SK-N-SH (cell line): ENCODE results near the gene CADM2. TPM values are rescaled to one million over a fixed set of nuclear protein-coding genes. Genes with fewer than 3 reads are reported as not detected.

Experiments used
- CTCF ChIA-PET: fragments of 300-600, 350-600 bp; formaldehyde crosslinking; extraction: SDS; loops from one replicate; lab custom pipeline; 2021; lab: Yijun Ruan, JAX
- POLR2A ChIA-PET: fragments of 350-600 bp; sonication (Branson Sonifier 250); formaldehyde crosslinking; extraction: SDS; loops from one replicate; lab custom pipeline; 2020; ENCODE audit warnings: antibody characterized with exemption, inconsistent platforms; lab: Yijun Ruan, JAX
- DNase-seq: peaks from one replicate; pipeline ENCODE4 v3.0.0; 2012
- H2AFZ ChIP-seq: fragments of 200-600 bp; sonication (generic); 2 replicates; pipeline ENCODE4 v1.8.1; 2016; ENCODE audit warnings: antibody characterized with exemption, mild to moderate bottlenecking, low read depth
- H3F3A ChIP-seq: fragments of 200-600 bp; sonication (generic); replicated peaks from 2 replicates; pipeline ENCODE3; 2016; ENCODE audit warnings: antibody characterized with exemption, mild to moderate bottlenecking; ENCODE audit not compliant: insufficient read depth
- H3K27ac ChIP-seq, 2 experiments: fragments of 200-500 bp in 1 of 2; fragments of 200-600 bp in 1 of 2; sonication (Bioruptor generic) in 1 of 2; sonication (generic), shearing (Covaris generic) in 1 of 2; 2 replicates each; pipeline versions ENCODE4 v1.5.1 to v1.6.1; 2014 to 2016; ENCODE audit warnings: low read depth in 2 of 2, inconsistent platforms in 1 of 2, low read length in 1 of 2, mild to moderate bottlenecking in 1 of 2, mixed read lengths in 1 of 2
- H3K27me3 ChIP-seq: fragments of 200-600 bp; sonication (generic), shearing (Covaris generic); 2 replicates; pipeline ENCODE4 v1.6.1; 2016; ENCODE audit warnings: mixed run types; ENCODE audit not compliant: insufficient read depth
- H3K36me3 ChIP-seq, 2 experiments: fragments of 200-500 bp in 1 of 2; fragments of 200-600 bp in 1 of 2; sonication (Bioruptor generic) in 1 of 2; sonication (generic) in 1 of 2; replicated peaks in 1 of 2; 2 replicates each; pipeline versions ENCODE3 to v1.5.1; 2014 to 2016; ENCODE audit warnings: low read length in 1 of 2, mild to moderate bottlenecking in 1 of 2; ENCODE audit not compliant: insufficient read depth in 2 of 2, control insufficient read depth in 1 of 2
- H3K4me1 ChIP-seq, 2 experiments: fragments of 200-500 bp in 1 of 2; fragments of 200-600 bp in 1 of 2; sonication (Bioruptor generic) in 1 of 2; sonication (generic), shearing (Covaris generic) in 1 of 2; 2 replicates each; pipeline versions ENCODE4 v1.5.1 to v1.6.1; 2014 to 2016; ENCODE audit warnings: low read depth in 1 of 2, low read length in 1 of 2, mixed run types in 1 of 2; ENCODE audit not compliant: insufficient read depth in 2 of 2, control insufficient read depth in 1 of 2
- H3K4me2 ChIP-seq: fragments of 200-600 bp; sonication (generic), shearing (Covaris generic); 2 replicates; pipeline ENCODE4 v1.6.1; 2017; ENCODE audit warnings: mixed run types
- H3K4me3 ChIP-seq, 2 experiments: fragments of 200-500 bp in 1 of 2; fragments of 200-600 bp in 1 of 2; sonication (Bioruptor generic) in 1 of 2; sonication (generic), shearing (Covaris generic) in 1 of 2; 2 replicates each; pipeline versions ENCODE4 v1.5.1 to v1.8.1; 2014 to 2016; ENCODE audit warnings: low read depth in 2 of 2, inconsistent platforms in 1 of 2, low read length in 1 of 2, mild to moderate bottlenecking in 1 of 2, mixed read lengths in 1 of 2, moderate library complexity in 1 of 2
- H3K79me2 ChIP-seq: fragments of 200-600 bp; sonication (generic); 2 replicates; pipeline ENCODE4 v1.8.1; 2017; ENCODE audit warnings: mild to moderate bottlenecking; ENCODE audit not compliant: insufficient read depth
- H3K9ac ChIP-seq: fragments of 200-600 bp; sonication (generic); 2 replicates; pipeline ENCODE4 v1.6.1; 2017; ENCODE audit warnings: mixed run types
- H3K9me2 ChIP-seq: fragments of 200-600 bp; sonication (generic); 2 replicates; pipeline ENCODE4 v1.6.1; 2017; ENCODE audit warnings: mixed run types
- H3K9me3 ChIP-seq: fragments of 200-600 bp; sonication (generic); 2 replicates; pipeline ENCODE4 v1.6.1; 2017; ENCODE audit warnings: mixed run types, mild to moderate bottlenecking, moderate library complexity
- H4K20me1 ChIP-seq: fragments of 200-600 bp; sonication (generic); 2 replicates; pipeline ENCODE4 v1.6.1; 2017; ENCODE audit warnings: mild to moderate bottlenecking, mixed run types; ENCODE audit not compliant: insufficient read depth
- CHD2 ChIP-seq: fragments of 150-350 bp; IDR thresholded peaks from 2 replicates; pipeline ENCODE4 v1.6.1; 2018; ENCODE audit warnings: low read length; ENCODE audit not compliant: partially characterized antibody
- CTCF ChIP-seq: fragments of 200-600 bp; sonication (generic); IDR thresholded peaks from 2 replicates; pipeline ENCODE4 v1.6.1; 2017; ENCODE audit warnings: antibody characterized with exemption, mild to moderate bottlenecking, moderate library complexity
- FOXJ3 ChIP-seq: sonication (generic); formaldehyde crosslinking; IDR thresholded peaks from 2 replicates; pipeline ENCODE4 v1.5.1; 2020; ENCODE audit warnings: mild to moderate bottlenecking, missing genetic modification reagents
- GABPA ChIP-seq: IDR thresholded peaks from 2 replicates; pipeline ENCODE4 v1.4.0; 2012; ENCODE audit warnings: low read depth, mild to moderate bottlenecking
- JUND ChIP-seq: IDR thresholded peaks from 2 replicates; pipeline ENCODE4 v1.4.0; 2012
- MAX ChIP-seq: IDR thresholded peaks from 2 replicates; pipeline ENCODE4 v1.4.0; 2012; ENCODE audit warnings: low read depth
- NFIC ChIP-seq: IDR thresholded peaks from 2 replicates; pipeline ENCODE4 v1.4.0; 2012; ENCODE audit warnings: borderline replicate concordance
- POLR2AphosphoS5 ChIP-seq: IDR thresholded peaks from 2 replicates; pipeline ENCODE4 v1.6.1; 2012; ENCODE audit warnings: low read depth, low read length
- TAF1 ChIP-seq: IDR thresholded peaks from 2 replicates; pipeline ENCODE4 v1.6.1; 2012; ENCODE audit warnings: low read depth, mild to moderate bottlenecking, low read length, moderate library complexity, borderline replicate concordance
- TEAD4 ChIP-seq: IDR thresholded peaks from 2 replicates; pipeline ENCODE4 v1.4.0; 2012; ENCODE audit warnings: mild to moderate bottlenecking, borderline replicate concordance; ENCODE audit not compliant: insufficient read depth
- WGBS: methylation state at CpG from one replicate; pipeline ENCODE4 v1.1.6; 2017; ENCODE audit warnings: low lambda C conversion rate; 5-methylcytosine and 5-hydroxymethylcytosine counted together
- polyA plus RNA-seq, 3 experiments: library from polyadenylated mRNA; depleted of rRNA; stranded (reverse); fragments of >200 nt; gene quantifications; 2 replicates each; pipeline ENCODE4 v1.2.3, GENCODE V29; 2012
- TF ChIP-seq, protein P1 (sequence below): IDR thresholded peaks from 2 replicates; pipeline ENCODE4 v1.4.0; 2012; ENCODE audit warnings: low read depth, borderline replicate concordance
- TF ChIP-seq, protein P2 (sequence below): fragments of 150-350 bp; IDR thresholded peaks from 2 replicates; pipeline ENCODE4 v1.6.1; 2016; ENCODE audit warnings: mild to moderate bottlenecking, low read depth, low read length
- TF ChIP-seq, protein P3 (sequence below): IDR thresholded peaks from 2 replicates; pipeline ENCODE4 v1.6.1; 2012; ENCODE audit warnings: mild to moderate bottlenecking, low read depth, low read length, moderate library complexity

CADM2 gene
- polyA plus RNA-seq, 1 of the 3 experiments (the other 2 are of a cell fraction): 0.46 TPM

- H3K4me1 ChIP-seq: no peaks in the 10 kb centered on the region
- CTCF ChIA-PET: no interaction called here
Measured at GRCh38 chr3:85142626-85143025, 183.8 kb downstream of the CADM2 start.

More at GRCh38 chr3:85142626-85143025, 183.8 kb downstream of the CADM2 start:
- Histone ChIP-seq H3K9me2 (no peaks in the 10 kb centered on the region), H3K27me3 (no peaks in the 10 kb centered on the region), H3K9ac (no peak overlapping the region), H3K27ac (no peak overlapping the region), H2AFZ (no peak overlapping the region), H3K36me3 (no peaks in the 10 kb centered on the region), H3K79me2 (no peaks in the 10 kb centered on the region), H3K4me3 (no peak overlapping the region), H3F3A (no peaks in the 10 kb centered on the region), H3K4me2 (no peak overlapping the region), H3K9me3 (no peaks in the 10 kb centered on the region), H4K20me1 (no peaks in the 10 kb centered on the region)
- POLR2A ChIA-PET: no interaction called here
- no peak for DNase-seq
- TF ChIP-seq FOXJ3 (no peak), NFIC (no peak), CTCF (no peak), MAX (no peak), TEAD4 (no peak), TAF1 (no peak), GABPA (no peak), CHD2 (no peak), POLR2AphosphoS5 (no peak), JUND (no peak)
- TF ChIP-seq, protein P1, sequence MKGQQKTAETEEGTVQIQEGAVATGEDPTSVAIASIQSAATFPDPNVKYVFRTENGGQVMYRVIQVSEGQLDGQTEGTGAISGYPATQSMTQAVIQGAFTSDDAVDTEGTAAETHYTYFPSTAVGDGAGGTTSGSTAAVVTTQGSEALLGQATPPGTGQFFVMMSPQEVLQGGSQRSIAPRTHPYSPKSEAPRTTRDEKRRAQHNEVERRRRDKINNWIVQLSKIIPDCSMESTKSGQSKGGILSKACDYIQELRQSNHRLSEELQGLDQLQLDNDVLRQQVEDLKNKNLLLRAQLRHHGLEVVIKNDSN: no peak
- TF ChIP-seq, protein P2, sequence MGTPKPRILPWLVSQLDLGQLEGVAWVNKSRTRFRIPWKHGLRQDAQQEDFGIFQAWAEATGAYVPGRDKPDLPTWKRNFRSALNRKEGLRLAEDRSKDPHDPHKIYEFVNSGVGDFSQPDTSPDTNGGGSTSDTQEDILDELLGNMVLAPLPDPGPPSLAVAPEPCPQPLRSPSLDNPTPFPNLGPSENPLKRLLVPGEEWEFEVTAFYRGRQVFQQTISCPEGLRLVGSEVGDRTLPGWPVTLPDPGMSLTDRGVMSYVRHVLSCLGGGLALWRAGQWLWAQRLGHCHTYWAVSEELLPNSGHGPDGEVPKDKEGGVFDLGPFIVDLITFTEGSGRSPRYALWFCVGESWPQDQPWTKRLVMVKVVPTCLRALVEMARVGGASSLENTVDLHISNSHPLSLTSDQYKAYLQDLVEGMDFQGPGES: no peak
- TF ChIP-seq, protein P3, sequence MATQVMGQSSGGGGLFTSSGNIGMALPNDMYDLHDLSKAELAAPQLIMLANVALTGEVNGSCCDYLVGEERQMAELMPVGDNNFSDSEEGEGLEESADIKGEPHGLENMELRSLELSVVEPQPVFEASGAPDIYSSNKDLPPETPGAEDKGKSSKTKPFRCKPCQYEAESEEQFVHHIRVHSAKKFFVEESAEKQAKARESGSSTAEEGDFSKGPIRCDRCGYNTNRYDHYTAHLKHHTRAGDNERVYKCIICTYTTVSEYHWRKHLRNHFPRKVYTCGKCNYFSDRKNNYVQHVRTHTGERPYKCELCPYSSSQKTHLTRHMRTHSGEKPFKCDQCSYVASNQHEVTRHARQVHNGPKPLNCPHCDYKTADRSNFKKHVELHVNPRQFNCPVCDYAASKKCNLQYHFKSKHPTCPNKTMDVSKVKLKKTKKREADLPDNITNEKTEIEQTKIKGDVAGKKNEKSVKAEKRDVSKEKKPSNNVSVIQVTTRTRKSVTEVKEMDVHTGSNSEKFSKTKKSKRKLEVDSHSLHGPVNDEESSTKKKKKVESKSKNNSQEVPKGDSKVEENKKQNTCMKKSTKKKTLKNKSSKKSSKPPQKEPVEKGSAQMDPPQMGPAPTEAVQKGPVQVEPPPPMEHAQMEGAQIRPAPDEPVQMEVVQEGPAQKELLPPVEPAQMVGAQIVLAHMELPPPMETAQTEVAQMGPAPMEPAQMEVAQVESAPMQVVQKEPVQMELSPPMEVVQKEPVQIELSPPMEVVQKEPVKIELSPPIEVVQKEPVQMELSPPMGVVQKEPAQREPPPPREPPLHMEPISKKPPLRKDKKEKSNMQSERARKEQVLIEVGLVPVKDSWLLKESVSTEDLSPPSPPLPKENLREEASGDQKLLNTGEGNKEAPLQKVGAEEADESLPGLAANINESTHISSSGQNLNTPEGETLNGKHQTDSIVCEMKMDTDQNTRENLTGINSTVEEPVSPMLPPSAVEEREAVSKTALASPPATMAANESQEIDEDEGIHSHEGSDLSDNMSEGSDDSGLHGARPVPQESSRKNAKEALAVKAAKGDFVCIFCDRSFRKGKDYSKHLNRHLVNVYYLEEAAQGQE: no peak
- WGBS: 20% methylated on average over 3 of the region's 3 CpGs
